ENCODE data around the gene MSRB3.

- TF ChIP-seq CTCF (IDR thresholded peaks at IDR 0.05) (peak in 4 of 6 experiments; percentile 13 to 71 (median 62)), POLR2A (IDR thresholded peaks at IDR 0.05) (no peak)
Observed at GRCh38 chr12:65313719-65314317, 35.3 kb downstream of the MSRB3 start.

All from thyroid gland (tissue), 4 donors.